Suprapubic skin (tissue), 4 donors: ENCODE measurements around the gene VAMP8.
"Not testable (repeated sequence)": the region's sequence is repeated elsewhere in the genome, so short reads cannot be mapped to it uniquely, and the experiment has no call there.

Source experiments
- CTCF ChIP-seq, 2 donors: fragments of 200-600 bp in 1 of 2; fragments of 450-650 bp in 1 of 2; sonication (generic) in 1 of 2; IDR thresholded peaks; one replicate each; pipeline ENCODE4 v1.5.1; 2016 to 2019; ENCODE audit warnings: antibody characterized with exemption in 2 of 2, mild to moderate bottlenecking in 1 of 2, moderate library complexity in 1 of 2
- POLR2A ChIP-seq, 2 donors: fragments of 450-650 bp; IDR thresholded peaks; one replicate each; pipeline ENCODE4 v1.6.1; 2017; ENCODE audit warnings: antibody characterized with exemption in 2 of 2, mild to moderate bottlenecking in 2 of 2, moderate library complexity in 2 of 2
- POLR2AphosphoS5 ChIP-seq, 3 donors: sonication (generic); formaldehyde crosslinking; IDR thresholded peaks; one replicate each; pipeline ENCODE4 v1.6.1; 2017; ENCODE audit warnings: antibody characterized with exemption in 3 of 3

GRCh38 chr2:85617723-85618122, 40.3 kb downstream of the VAMP8 start:
- TF ChIP-seq POLR2AphosphoS5, CTCF, POLR2A (IDR thresholded peaks at IDR 0.05): not testable (repeated sequence)
